GM19239 (cell line): ENCODE results near the gene CAMK4.
A peak's percentile ranks its signal among the peaks of the same experiment; 100 is the strongest.
"Not testable (repeated sequence)": the region's sequence is repeated elsewhere in the genome, so short reads cannot be mapped to it uniquely, and the experiment has no call there.

Source experiments
- DNase-seq: peaks from one replicate; pipeline ENCODE4 v3.0.0; 2011; ENCODE audit warnings: low spot score; ENCODE audit not compliant: insufficient read length
- FAIRE-seq: peaks from 2 replicates; lab custom pipeline; 2011; peaks lifted over from hg19 to GRCh38; lab: Jason Lieb, UNC

The CAMK4 gene

GRCh38 chr5:111407562-111407961 is 183.4 kb downstream of the CAMK4 start:
- FAIRE-seq, result no peak
- no peak for DNase-seq

DNA sequence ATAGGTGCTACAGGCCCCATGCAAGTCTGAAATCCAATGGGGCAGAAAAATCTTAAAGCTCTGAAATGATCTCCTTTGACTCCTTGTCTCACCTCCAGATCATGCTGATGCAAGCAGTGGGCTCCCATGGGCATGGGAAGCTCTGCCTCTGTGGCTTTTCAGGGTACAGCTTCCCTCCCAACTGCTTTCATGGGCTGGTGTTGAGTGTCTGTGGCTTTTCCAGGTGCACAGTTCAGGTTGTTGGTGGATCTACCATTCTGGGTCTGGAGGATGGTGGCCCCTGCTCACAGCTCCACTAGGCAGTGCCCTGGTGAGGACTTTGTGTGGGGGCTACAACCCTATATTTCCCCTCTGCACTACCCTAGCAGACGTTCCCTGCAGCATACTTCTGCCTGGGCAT is 184.6 kb downstream of the CAMK4 start:
- FAIRE-seq (no peak), DNase-seq (no peak)

DNA sequence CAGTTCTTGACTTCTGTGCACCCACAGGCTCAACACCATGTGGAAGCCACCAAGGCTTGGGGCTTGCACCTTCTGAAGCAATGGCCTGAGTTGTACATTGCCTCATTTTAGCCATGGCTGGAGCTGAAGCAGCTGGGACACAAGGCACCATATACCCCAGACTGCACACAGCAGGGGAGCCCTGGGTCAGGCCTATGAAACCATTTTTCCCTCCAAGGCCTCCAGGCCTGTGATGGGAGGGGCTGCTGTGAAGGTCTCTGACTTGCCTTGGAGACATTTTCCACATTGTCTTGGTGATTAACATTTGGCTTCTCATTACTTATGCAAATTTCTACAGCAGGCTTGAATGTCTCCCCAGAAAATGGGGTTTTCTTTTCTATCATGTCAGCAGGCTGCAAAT is 185.1 kb downstream of the CAMK4 start:
- not testable (repeated sequence) for FAIRE-seq

GRCh38 chr5:111410067-111410466 is 185.9 kb downstream of the CAMK4 start:
- FAIRE-seq, DNase-seq: not testable (repeated sequence)

More for the DNA sequence above, 185.1 kb downstream of the CAMK4 start:
- not testable (repeated sequence) for DNase-seq

DNA sequence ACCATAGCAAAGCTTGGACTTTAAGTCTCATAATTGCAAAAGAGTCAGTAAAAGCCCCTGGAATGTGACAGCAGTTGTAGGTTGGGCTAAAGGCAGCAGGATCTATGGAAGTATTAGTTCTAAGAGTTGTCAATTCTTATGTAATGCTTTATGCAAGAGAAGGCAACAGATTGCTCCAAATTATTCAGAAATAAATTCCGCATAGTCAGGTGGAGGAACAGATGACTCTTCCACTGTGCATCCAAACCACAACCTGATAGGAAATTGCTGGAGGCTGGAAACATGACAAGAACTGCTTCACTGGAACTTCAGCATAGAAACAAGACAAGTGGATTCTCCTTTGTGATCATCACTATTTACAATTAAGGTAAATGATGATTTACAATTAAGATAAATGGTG is 187.1 kb downstream of the CAMK4 start:
- FAIRE-seq, result no peak
- DNase-seq, result no peak

DNA sequence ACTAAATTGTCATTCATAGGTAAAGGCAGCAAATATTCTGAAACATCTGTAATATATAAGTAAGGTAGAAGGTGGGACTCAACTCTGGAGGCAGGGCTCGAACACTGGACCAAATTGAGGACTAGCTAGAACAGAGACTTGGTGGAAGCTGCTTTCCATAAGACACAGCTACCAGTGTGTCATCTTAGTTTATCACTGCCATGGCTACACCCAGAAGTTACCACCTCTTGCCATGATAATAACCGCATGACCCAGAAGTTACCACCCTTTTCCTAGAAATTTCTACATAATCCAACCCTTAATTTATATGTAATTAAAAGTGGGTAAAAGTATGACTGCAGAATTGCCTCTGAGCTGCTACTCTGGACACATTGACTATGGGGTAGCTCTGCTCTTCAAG is 188.4 kb downstream of the CAMK4 start:
- DNase-seq (no peak), FAIRE-seq (no peak)

- FAIRE-seq (no peak), DNase-seq (no peak)
Measured at GRCh38 chr5:111415053-111415452, 190.9 kb downstream of the CAMK4 start.

DNA sequence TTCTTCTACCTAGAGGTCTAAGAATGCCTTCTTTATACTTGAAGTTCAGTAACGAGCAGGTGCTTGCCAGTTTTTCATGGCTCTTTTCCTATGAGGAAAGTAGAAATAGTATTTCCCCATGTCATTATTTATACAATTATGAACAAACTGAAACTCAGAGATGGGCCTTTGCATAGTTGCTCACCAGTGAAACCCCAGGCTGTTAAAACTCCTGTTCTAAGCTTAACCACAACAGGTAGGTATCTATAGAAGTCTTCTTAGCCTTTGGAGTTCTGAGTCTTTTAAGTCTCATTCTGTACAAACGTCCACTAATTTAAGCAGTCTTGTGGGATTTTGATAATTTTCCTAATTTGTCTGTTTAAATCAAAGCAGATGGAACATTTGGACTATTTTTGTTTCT is 198.1 kb downstream of the CAMK4 start:
- peak; percentile 0 for DNase-seq
- FAIRE-seq, result no peak

GRCh38 chr5:111422747-111423720 is 198.8 kb downstream of the CAMK4 start:
- FAIRE-seq (no peak), DNase-seq (no peak)

DNA sequence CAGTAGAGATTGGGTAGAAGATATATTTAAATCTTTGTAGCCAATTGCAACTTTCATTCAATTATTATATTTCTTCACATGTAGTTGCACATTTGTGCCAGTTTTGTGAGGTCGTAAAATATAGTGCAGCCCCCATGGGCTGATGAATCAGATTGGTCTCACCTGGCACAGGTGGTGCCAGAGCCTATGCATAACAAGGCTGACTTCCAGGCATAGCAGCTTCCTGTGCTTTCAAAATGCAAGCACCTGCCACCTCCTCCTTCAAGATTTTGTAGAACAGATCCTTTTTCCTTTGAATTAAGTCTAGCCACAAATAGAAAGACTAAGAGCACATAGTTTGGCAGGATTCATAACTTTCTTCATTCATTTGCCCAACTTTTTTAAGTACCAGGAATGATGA is 201.0 kb downstream of the CAMK4 start:
- no peak for DNase-seq
- no peak for FAIRE-seq

GRCh38 chr5:111427762-111428161 is 203.6 kb downstream of the CAMK4 start:
- DNase-seq, result no peak
- FAIRE-seq, result no peak

DNA sequence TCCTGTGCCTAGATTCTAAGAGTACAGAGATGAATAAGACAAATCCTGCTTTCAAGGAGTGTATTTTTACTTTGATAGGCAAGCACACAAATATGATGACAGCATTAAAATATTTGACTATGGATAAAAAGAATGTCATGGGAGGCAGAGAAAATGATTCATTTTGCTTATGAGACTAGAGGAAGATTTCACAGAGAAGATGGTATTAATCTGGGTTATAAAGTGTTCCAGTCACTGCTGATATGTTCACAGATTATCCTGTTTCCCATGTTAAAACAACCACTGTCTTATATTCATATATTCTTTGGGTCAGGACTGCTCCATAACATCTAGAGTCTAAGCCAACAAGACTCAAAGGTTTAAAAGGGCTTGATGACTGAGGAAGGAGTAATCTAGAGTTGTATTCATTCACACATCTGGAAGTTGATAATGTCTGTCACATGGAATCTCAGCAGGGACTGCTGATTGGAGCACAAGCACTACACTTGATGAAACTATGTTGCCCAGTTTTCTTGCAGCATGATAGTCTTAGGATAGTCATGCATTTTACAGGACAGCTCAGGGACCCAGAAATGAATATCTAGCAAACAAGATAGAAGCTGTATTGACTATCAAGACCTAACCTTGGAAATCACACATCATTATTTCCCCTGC is 208.8 kb downstream of the CAMK4 start:
- DNase-seq (no peak), FAIRE-seq (no peak)

- FAIRE-seq (no peak), DNase-seq (no peak)
Measured at GRCh38 chr5:111434800-111435199, 210.6 kb downstream of the CAMK4 start.

DNA sequence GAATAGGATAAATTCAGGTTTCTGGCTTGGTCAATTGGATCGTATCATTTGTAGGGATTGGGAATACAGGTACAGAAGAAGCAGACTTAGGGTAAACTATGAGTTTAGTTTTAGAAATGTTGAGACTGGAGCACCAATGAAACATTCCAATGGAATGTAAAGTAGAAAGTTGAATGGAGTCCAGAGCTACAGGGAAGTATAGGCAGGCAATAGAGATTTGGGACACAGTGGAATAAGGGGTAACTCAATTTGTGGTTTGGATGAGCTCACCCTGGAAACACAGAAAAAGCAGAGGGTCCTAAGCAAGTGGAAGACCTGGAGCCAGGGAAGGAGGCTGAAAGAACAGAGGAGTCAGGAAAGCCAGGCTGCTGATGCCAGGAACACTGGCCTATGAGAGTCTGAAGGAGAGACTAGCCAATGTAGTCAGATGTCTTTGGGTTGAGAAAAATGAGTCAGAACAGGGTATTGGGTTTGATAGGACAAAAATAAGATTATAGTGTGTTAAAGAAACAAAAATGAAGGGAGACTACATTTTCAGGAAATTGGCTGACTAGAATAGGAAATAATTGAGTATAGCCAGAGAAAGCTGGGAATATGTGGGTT is 215.4 kb downstream of the CAMK4 start:
- DNase-seq (no peak), FAIRE-seq (no peak)

DNA sequence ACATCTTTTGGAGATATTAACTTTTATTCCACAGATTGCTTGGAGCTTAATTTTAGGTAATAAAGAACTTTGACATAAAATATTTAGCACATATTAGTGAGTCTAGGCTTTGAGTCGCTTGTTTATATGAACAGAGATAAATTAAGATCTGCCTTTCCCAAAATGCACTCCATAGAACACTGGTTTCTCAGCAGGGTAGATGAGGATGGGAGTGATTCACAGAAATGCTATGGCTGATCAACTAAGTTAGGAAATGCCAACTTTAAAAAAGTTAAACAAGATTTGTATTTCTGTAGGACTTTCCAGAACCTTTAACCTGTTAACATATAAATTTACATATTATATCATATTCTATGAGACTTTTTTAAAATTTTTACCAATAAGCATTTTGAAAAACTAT is 222.9 kb downstream of the CAMK4 start:
- FAIRE-seq, result no peak

GRCh38 chr5:111447822-111448221 is 223.6 kb downstream of the CAMK4 start:
- DNase-seq, result no peak
- no peak for FAIRE-seq

More for the DNA sequence above, 222.9 kb downstream of the CAMK4 start:
- no peak for DNase-seq

DNA sequence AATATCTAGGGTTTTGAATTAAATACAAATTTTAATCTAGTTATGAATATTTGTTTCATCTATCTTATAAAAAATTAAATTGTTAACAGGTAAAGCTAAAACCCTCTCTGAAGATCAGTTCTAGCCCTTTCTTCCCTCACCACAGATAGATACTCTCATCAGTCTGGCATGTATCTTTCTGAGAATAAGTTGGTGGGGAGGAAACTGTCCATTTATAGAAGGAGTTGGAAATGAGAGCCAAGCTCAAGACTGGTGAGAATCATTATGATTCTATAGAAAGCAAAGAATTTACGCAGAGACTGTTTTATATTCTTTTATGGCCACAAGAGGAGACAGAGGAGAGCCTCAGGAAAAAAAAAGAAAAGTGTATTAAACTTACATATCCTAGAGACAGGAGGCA is 229.1 kb downstream of the CAMK4 start:
- no peak for DNase-seq
- no peak for FAIRE-seq

- no peak for FAIRE-seq
- no peak for DNase-seq
Measured at GRCh38 chr5:111453747-111454146, 229.6 kb downstream of the CAMK4 start.

GRCh38 chr5:111454198-111454622 is 230.0 kb downstream of the CAMK4 start:
- DNase-seq (no peak), FAIRE-seq (no peak)

- no peak for DNase-seq
- no peak for FAIRE-seq
Measured at GRCh38 chr5:111454776-111455175, 230.6 kb downstream of the CAMK4 start.

GRCh38 chr5:111461255-111461671 is 237.1 kb downstream of the CAMK4 start:
- FAIRE-seq (peak; percentile 14), DNase-seq (no peak)
